H1 (cell line): ENCODE results near the gene SH3RF3. TPM values are rescaled to one million over a fixed set of nuclear protein-coding genes. Genes with fewer than 3 reads are reported as not detected.

Experiments used
- CTCF ChIA-PET: fragments of 300-600 bp; sonication (Branson Sonifier 250); formaldehyde crosslinking; loops from one replicate; lab custom pipeline; 2021; ENCODE audit not compliant: partially characterized antibody; lab: Charles Lee
- POLR2A ChIA-PET: fragments of 300-600 bp; sonication (Branson Sonifier 250); formaldehyde crosslinking; loops from one replicate; lab custom pipeline; 2021; ENCODE audit warnings: inconsistent platforms; ENCODE audit not compliant: partially characterized antibody; lab: Charles Lee
- DNase-seq, 2 experiments: peaks; one replicate each; pipeline versions ENCODE4 v3.0.0 to v3.0.0-alpha.2; 2010 to 2022; ENCODE audit warnings: low spot score in 2 of 2, low read depth in 1 of 2, mixed read lengths in 1 of 2
- FAIRE-seq: peaks from 2 replicates; lab custom pipeline; 2011; peaks lifted over from hg19 to GRCh38; lab: Jason Lieb, UNC
- H2AFZ ChIP-seq: 2 replicates; pipeline ENCODE4 v1.8.1; 2012; ENCODE audit warnings: low read length, inconsistent platforms
- H2AK5ac ChIP-seq: 2 replicates; pipeline ENCODE4 v1.6.1; 2013; ENCODE audit warnings: low read depth, low read length
- H2BK120ac ChIP-seq: replicated peaks from 2 replicates; pipeline ENCODE3; 2013; ENCODE audit warnings: low read depth, low read length, inconsistent platforms
- H2BK12ac ChIP-seq: 2 replicates; pipeline ENCODE4 v1.6.1; 2013; ENCODE audit warnings: low read depth, low read length
- H2BK15ac ChIP-seq: 2 replicates; pipeline ENCODE4 v1.6.1; 2013; ENCODE audit warnings: low read length
- H2BK20ac ChIP-seq: 2 replicates; pipeline ENCODE4 v1.6.1; 2013; ENCODE audit warnings: low read length
- H2BK5ac ChIP-seq: 2 replicates; pipeline ENCODE4 v1.6.1; 2013; ENCODE audit warnings: low read depth, low read length
- H3K14ac ChIP-seq: 2 replicates; pipeline ENCODE4 v1.6.1; 2013; ENCODE audit warnings: inconsistent platforms; ENCODE audit not compliant: insufficient read length
- H3K18ac ChIP-seq: 2 replicates; pipeline ENCODE4 v1.6.1; 2013; ENCODE audit warnings: low read length; ENCODE audit errors: extremely low read depth
- H3K23ac ChIP-seq: 2 replicates; pipeline ENCODE4 v1.6.1; 2013; ENCODE audit warnings: inconsistent platforms; ENCODE audit not compliant: insufficient read length
- H3K23me2 ChIP-seq: 2 replicates; pipeline ENCODE4 v1.6.1; 2013; ENCODE audit warnings: low read depth, low read length
- H3K27ac ChIP-seq: 2 replicates; pipeline ENCODE4 v1.6.1; 2011; ENCODE audit warnings: low read depth, low read length, inconsistent platforms
- H3K27me3 ChIP-seq, 4 experiments: replicated peaks in 1 of 4; 1 replicate in 1 of 4; 2 replicates in 3 of 4; pipeline versions ENCODE4 v1.6.1 to v1.8.1; 2011 to 2013; ENCODE audit warnings: low read length in 3 of 4, mild to moderate bottlenecking in 3 of 4, inconsistent platforms in 2 of 4, mixed read lengths in 2 of 4, moderate library complexity in 1 of 4; ENCODE audit not compliant: control insufficient read depth in 3 of 4, insufficient read depth in 3 of 4; ENCODE audit errors: extremely low read depth in 1 of 4
- H3K36me3 ChIP-seq, 4 experiments: 2 replicates each; pipeline versions ENCODE4 v1.6.1 to v1.8.1; 2011 to 2013; ENCODE audit warnings: mild to moderate bottlenecking in 4 of 4, low read length in 3 of 4, moderate library complexity in 2 of 4, control low read depth in 1 of 4, inconsistent platforms in 1 of 4; ENCODE audit not compliant: insufficient read depth in 4 of 4, control insufficient read depth in 2 of 4
- H3K4ac ChIP-seq: replicated peaks from 2 replicates; pipeline ENCODE3; 2013; ENCODE audit warnings: low read length, low read depth, mixed read lengths, inconsistent platforms; ENCODE audit not compliant: insufficient read length
- H3K4me1 ChIP-seq, 4 experiments: replicated peaks in 1 of 4; 1 replicate in 1 of 4; 2 replicates in 3 of 4; pipeline versions ENCODE4 v1.6.1 to v1.8.1; 2011 to 2013; ENCODE audit warnings: low read length in 3 of 4, inconsistent platforms in 2 of 4, mixed read lengths in 1 of 4; ENCODE audit not compliant: insufficient read depth in 4 of 4, control insufficient read depth in 3 of 4
- H3K4me2 ChIP-seq, 2 experiments: 2 replicates each; pipeline versions ENCODE4 v1.6.1 to v1.8.1; 2011 to 2013; ENCODE audit warnings: low read depth in 2 of 2, low read length in 2 of 2, control low read depth in 1 of 2, inconsistent platforms in 1 of 2, mild to moderate bottlenecking in 1 of 2; ENCODE audit not compliant: insufficient read depth in 1 of 2
- H3K4me3 ChIP-seq, 4 experiments: fragments of 200-600, 300-600 bp in 1 of 4; sonication (generic), shearing (Covaris generic), sonication (Bioruptor Twin) in 1 of 4; 2 replicates each; pipeline versions ENCODE4 v1.5.1 to v1.8.1; 2011 to 2016; ENCODE audit warnings: low read length in 4 of 4, low read depth in 3 of 4, control low read depth in 2 of 4, inconsistent platforms in 2 of 4, mild to moderate bottlenecking in 2 of 4, mixed read lengths in 1 of 4, moderate library complexity in 1 of 4; ENCODE audit not compliant: insufficient read depth in 2 of 4; ENCODE audit errors: extremely low read depth in 1 of 4
- H3K56ac ChIP-seq: replicated peaks from 2 replicates; pipeline ENCODE3; 2013; ENCODE audit warnings: low read depth, mild to moderate bottlenecking, mixed read lengths, low read length, inconsistent platforms; ENCODE audit not compliant: insufficient read length
- H3K79me1 ChIP-seq: 2 replicates; pipeline ENCODE4 v1.6.1; 2013; ENCODE audit warnings: low read depth, low read length, control low read depth
- H3K79me2 ChIP-seq, 2 experiments: 2 replicates each; pipeline versions ENCODE4 v1.6.1 to v1.8.1; 2012 to 2013; ENCODE audit warnings: low read length in 2 of 2, mild to moderate bottlenecking in 2 of 2, inconsistent platforms in 1 of 2; ENCODE audit not compliant: insufficient read depth in 2 of 2, control insufficient read depth in 1 of 2
- H3K9ac ChIP-seq, 4 experiments: replicated peaks in 1 of 4; 1 replicate in 1 of 4; 2 replicates in 3 of 4; pipeline versions ENCODE4 v1.6.1 to v1.8.1; 2011 to 2013; ENCODE audit warnings: low read depth in 3 of 4, low read length in 3 of 4, control low read depth in 2 of 4, mild to moderate bottlenecking in 2 of 4, moderate library complexity in 2 of 4, inconsistent platforms in 1 of 4; ENCODE audit errors: extremely low read depth in 1 of 4
- H3K9me3 ChIP-seq, 2 experiments: 2 replicates each; pipeline versions ENCODE4 v1.6.1 to v1.8.1; 2012 to 2013; ENCODE audit warnings: mild to moderate bottlenecking in 2 of 2, moderate library complexity in 2 of 2, control low read depth in 1 of 2, inconsistent platforms in 1 of 2, low read depth in 1 of 2, low read length in 1 of 2, mixed read lengths in 1 of 2; ENCODE audit not compliant: insufficient read depth in 2 of 2
- H4K20me1 ChIP-seq, 2 experiments: replicated peaks in 1 of 2; 2 replicates each; pipeline versions ENCODE3 to v1.8.1; 2011 to 2013; ENCODE audit warnings: inconsistent platforms in 2 of 2, low read length in 2 of 2, mild to moderate bottlenecking in 1 of 2; ENCODE audit not compliant: insufficient read depth in 2 of 2, control insufficient read depth in 1 of 2
- H4K5ac ChIP-seq: 2 replicates; pipeline ENCODE4 v1.6.1; 2013; ENCODE audit warnings: low read length, low read depth, mixed read lengths, inconsistent platforms; ENCODE audit not compliant: insufficient read length
- H4K8ac ChIP-seq: 2 replicates; pipeline ENCODE4 v1.8.0; 2013; ENCODE audit warnings: mild to moderate bottlenecking, moderate library complexity, low read length, inconsistent platforms; ENCODE audit not compliant: insufficient read depth; ENCODE audit errors: extremely low read depth
- H4K91ac ChIP-seq: replicated peaks from 2 replicates; pipeline ENCODE3; 2013; ENCODE audit warnings: low read length, mixed read lengths, inconsistent platforms; ENCODE audit not compliant: insufficient read length
- WGBS, 2 experiments: shearing (Covaris generic) in 1 of 2; methylation state at CpG; one replicate each; pipeline versions ENCODE4 v1.1.6 to v1.1.7; 2013 to 2015; ENCODE audit warnings: low lambda C conversion rate in 2 of 2, mixed read lengths in 2 of 2, inconsistent platforms in 1 of 2, low coverage in 1 of 2, missing lambda C conversion rate in 1 of 2; ENCODE audit not compliant: insufficient replicate concordance in 2 of 2, insufficient coverage in 1 of 2, insufficient read length in 1 of 2; ENCODE audit errors: extremely low coverage in 1 of 2, missing lambda C conversion rate in 1 of 2; 5-methylcytosine and 5-hydroxymethylcytosine counted together
- polyA plus RNA-seq, 7 experiments: library from polyadenylated mRNA; depleted of rRNA in 3 of 7; stranded (reverse) in 5 of 7; unstranded in 2 of 7; fragments of >200 nt in 5 of 7; fragments of 200-250 nt in 2 of 7; gene quantifications; 1 replicate in 5 of 7; 2 replicates in 1 of 7; 4 replicates in 1 of 7; pipeline versions ENCODE4 v1.2.1 to v1.2.3, GENCODE V29; 2011 to 2013; ENCODE audit warnings: missing spikeins in 2 of 7, mixed read lengths in 2 of 7
- total RNA-seq: library from RNA; stranded (reverse); fragmentation: NEBNext Ultra II Directional; extraction: Animal tissue kit (Norgen Biotek cat#: 25700); gene quantifications from 2 replicates; pipeline ENCODE4 v1.2.1, GENCODE V29; 2021

Gene SH3RF3
- total and polyA plus RNA-seq, 2 of the 8 experiments (the other 6 are each of a cell fraction or from before 2014, with no cell fraction given) = 0.11 to 0.65 TPM

DNA sequence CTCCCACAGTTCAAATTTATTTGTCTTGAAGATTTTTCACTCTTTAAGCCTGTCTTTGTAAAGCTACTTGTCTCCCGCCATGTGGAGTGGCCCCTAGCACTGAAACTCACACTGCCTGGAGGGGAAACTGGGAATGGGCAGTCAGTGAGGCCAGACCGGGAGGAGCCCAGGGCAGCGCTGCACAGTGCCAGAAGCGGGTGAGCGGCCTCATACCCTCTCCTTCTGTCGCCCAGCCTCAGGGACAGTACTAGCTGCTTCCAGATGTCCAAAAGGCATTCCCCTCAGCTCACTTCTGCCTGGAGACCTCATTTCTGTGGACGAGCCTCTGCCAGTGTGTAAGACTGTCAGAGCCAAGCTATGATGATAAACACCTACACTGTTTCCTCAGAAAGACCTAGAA lies 404.8 kb downstream of the SH3RF3 start:
- no peaks in the 10 kb centered on the region for H3K23me2 ChIP-seq
- no peak overlapping the region for H2BK12ac ChIP-seq
- no peak overlapping the region for H3K4ac ChIP-seq
- no peak overlapping the region for H2AFZ ChIP-seq
- H2BK120ac ChIP-seq = no peak overlapping the region
- H2AK5ac ChIP-seq = no peak overlapping the region
- no peak overlapping the region for H2BK20ac ChIP-seq
- DNase-seq (no peak), FAIRE-seq (no peak)
- H3K36me3 ChIP-seq = no peaks in the 10 kb centered on the region
- H3K4me2 ChIP-seq = no peak overlapping the region
- WGBS, 2 experiments = 91% methylated on average over 7 of the region's 7 CpGs; no CpG with 5 or more reads in 1 of the 2 experiments
- H4K8ac ChIP-seq = no peak overlapping the region
- H4K5ac ChIP-seq = no peak overlapping the region
- H4K91ac ChIP-seq = no peak overlapping the region
- H3K4me3 ChIP-seq = no peak overlapping the region
- H3K79me2 ChIP-seq = no peaks in the 10 kb centered on the region
- no peak overlapping the region for H3K18ac ChIP-seq
- no peak overlapping the region for H3K56ac ChIP-seq
- ChIA-PET CTCF (interaction anchor here (0.6 to 7.9 kb wide), 4 partner anchors 9 to 340 kb away, joined by 3 to 67 read pairs (median 7); no protein-coding TSS in a partner anchor), POLR2A (interaction anchor here (1.3 kb wide), 1 partner anchor 80 kb away, joined by 4 read pairs; the partner anchor contains the start of genes SEPTIN10 and SOWAHC)
- no peak overlapping the region for H3K9ac ChIP-seq
- no peak overlapping the region for H3K23ac ChIP-seq
- no peak overlapping the region for H3K27ac ChIP-seq
- peaks cover 0 to 9% of the 10 kb centered on the region in 2 experiments; a peak in 2 of 4 replicates for H3K9me3 ChIP-seq
- H3K4me1 ChIP-seq = no peaks in the 10 kb centered on the region; a peak in 1 of 7 replicates
- H2BK5ac ChIP-seq = no peak overlapping the region
- H3K27me3 ChIP-seq = no peaks in the 10 kb centered on the region
- no peaks in the 10 kb centered on the region for H3K79me1 ChIP-seq
- H2BK15ac ChIP-seq = no peak overlapping the region
- H3K14ac ChIP-seq = no peak overlapping the region
- H4K20me1 ChIP-seq = no peaks in the 10 kb centered on the region
